ENCODE results near the gene ACVR1B. TPM values are rescaled to one million over a fixed set of nuclear protein-coding genes. Genes with fewer than 3 reads are reported as not detected.

Gene ACVR1B
- total RNA-seq, 6 experiments from 2014 or later: 14.1 to 28.0 (median 25.0) TPM

- TF ChIP-seq POLR2A (IDR thresholded peaks at IDR 0.05) (no peak), CTCF (IDR thresholded peaks at IDR 0.05) (no peak)
- Histone ChIP-seq H3K4me3 (no peak overlapping the region), H3K4me1 (peaks cover 0 to 52% (median 15%) of the 10 kb centered on the region in 4 donors), H3K27me3 (no peaks in the 10 kb centered on the region), H3K9me3 (no peaks in the 10 kb centered on the region), H3K36me3 (no peaks in the 10 kb centered on the region), H3K27ac (peak overlapping the region; percentile 70 to 81 (median 81))
- no CpG with 5 or more reads among the region's 2 CpGs for WGBS (ENCODE audit: insufficient coverage, low coverage, low lambda C conversion rate, missing lambda C conversion rate)
- no peak for DNase-seq
- ATAC-seq: no peak
- intact Hi-C loops (cut with DNase I): no loop called here
Measured at GRCh38 chr12:51922146-51922545, 29.4 kb upstream of the ACVR1B start.

DNA sequence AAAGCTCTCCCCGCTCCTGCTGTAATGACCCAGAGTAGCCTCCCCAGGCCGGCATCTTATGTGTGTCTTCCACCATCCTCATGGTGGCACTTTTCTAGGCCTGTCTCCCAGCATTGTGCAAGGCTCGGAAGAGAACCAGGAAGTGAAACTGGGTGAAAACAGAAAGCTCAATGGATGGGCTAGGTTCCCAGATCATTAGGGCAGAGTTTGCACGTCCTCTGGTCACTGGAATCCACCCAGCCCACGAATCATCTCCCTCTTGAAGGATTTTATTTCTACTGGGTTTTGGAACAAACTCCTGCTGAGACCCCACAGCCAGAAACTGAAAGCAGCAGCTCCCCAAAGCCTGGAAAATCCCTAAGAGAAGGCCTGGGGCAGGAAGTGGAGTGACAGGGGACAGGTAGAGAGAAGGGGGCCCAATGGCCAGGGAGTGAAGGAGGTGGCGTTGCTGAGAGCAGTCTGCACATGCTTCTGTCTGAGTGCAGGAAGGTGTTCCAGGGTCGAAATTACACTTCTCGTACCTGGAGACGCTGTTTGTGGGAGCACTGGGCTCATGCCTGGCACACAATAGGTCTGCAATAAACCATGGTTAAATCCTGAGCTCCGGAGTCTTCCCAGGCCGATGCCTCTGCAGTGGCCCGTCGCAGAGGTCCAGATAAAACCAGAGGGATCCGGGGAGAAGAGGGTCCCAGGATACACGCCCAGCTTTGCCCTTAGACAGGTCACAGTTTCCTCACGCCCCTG is 28.6 kb upstream of the ACVR1B start:
- Histone ChIP-seq H3K9me3 (no peaks in the 10 kb centered on the region), H3K36me3 (no peaks in the 10 kb centered on the region), H3K27me3 (no peaks in the 10 kb centered on the region), H3K4me1 (peaks cover 0 to 47% (median 15%) of the 10 kb centered on the region in 4 donors), H3K4me3 (peak overlapping the region in 2 of 3 donors; percentile 4 to 14), H3K27ac (peak overlapping the region; percentile 70 to 81 (median 81))
- 25% methylated on average over 4 of the region's 16 CpGs for WGBS (ENCODE audit: insufficient coverage, low coverage, low lambda C conversion rate, missing lambda C conversion rate)
- DNase-seq (peak; percentile 67 to 85 (median 70)), ATAC-seq (peak; percentile 65 to 71 (median 66))
- TF ChIP-seq POLR2A (IDR thresholded peaks at IDR 0.05) (no peak), CTCF (IDR thresholded peaks at IDR 0.05) (peak in 1 of 4 donors; percentile 8)
- intact Hi-C loops (cut with DNase I): no loop called here

DNA sequence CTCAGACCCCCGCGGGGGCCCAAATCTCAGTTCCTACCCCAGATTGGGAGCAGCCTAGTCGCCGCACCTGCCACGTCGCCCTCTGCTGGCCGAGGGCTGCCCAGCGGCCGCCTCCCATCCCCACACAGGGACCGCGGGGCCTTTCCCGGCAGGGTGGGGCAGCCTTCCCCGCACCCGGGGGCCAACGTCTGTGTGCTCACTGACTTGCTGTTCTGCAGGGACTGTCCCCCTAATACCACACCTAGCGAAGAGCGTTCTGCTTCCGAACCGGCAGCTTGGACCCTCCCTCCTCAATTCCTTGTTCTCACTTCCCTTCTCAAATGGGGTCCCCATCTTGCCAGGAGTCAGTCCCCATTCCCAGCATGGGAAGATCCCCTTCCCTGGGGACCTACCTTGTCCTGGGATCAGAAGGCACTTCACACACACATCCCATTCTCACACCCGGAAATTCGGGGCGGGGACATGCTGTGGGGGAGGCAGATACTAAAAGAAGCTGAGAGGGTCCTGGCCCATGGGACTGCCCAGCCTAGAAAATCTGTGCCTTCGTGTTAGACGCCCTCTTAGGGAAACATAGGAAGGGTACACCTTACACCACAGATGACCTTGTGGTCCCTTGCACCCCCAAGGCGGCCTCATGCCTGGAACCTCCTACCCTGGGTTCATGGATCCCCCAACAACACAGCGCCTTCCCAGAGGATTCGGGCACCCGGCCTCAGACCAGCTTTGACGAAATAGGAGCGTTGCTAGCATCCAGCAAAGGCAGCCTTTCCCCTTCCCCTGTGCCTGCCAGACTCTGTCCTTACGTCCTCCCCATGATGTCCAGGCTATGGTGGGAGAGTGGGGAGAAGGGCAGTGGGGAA is 27.8 kb upstream of the ACVR1B start:
- ATAC-seq (peak; percentile 28 to 35 (median 32)), DNase-seq (peak; percentile 67 to 74 (median 72))
- Histone ChIP-seq H3K36me3 (no peaks in the 10 kb centered on the region), H3K27ac (peak overlapping the region; percentile 70 to 81 (median 81)), H3K4me3 (peak overlapping the region in 1 of 3 donors; percentile 14), H3K9me3 (no peaks in the 10 kb centered on the region), H3K4me1 (peaks cover 0 to 39% (median 15%) of the 10 kb centered on the region in 4 donors), H3K27me3 (no peaks in the 10 kb centered on the region)
- intact Hi-C loops (cut with DNase I): no loop called here
- 56% methylated on average over 6 of the region's 31 CpGs for WGBS (ENCODE audit: insufficient coverage, low coverage, low lambda C conversion rate, missing lambda C conversion rate)
- peak; percentile 43 to 71 (median 59) for TF ChIP-seq CTCF (IDR thresholded peaks at IDR 0.05)
- TF ChIP-seq POLR2A (IDR thresholded peaks at IDR 0.05): no peak

GRCh38 chr12:51924551-51925319 is 26.8 kb upstream of the ACVR1B start:
- ATAC-seq (no peak), DNase-seq (no peak)
- Histone ChIP-seq H3K36me3 (no peaks in the 10 kb centered on the region), H3K4me1 (peaks cover 0 to 36% (median 15%) of the 10 kb centered on the region in 4 donors), H3K9me3 (no peaks in the 10 kb centered on the region), H3K27me3 (no peaks in the 10 kb centered on the region), H3K4me3 (no peak overlapping the region), H3K27ac (no peak overlapping the region)
- intact Hi-C loops (cut with DNase I): no loop called here
- no peak for TF ChIP-seq POLR2A (IDR thresholded peaks at IDR 0.05)
- no peak for TF ChIP-seq CTCF (IDR thresholded peaks at IDR 0.05)
- 100% methylated on average over 2 of the region's 5 CpGs for WGBS (ENCODE audit: insufficient coverage, low coverage, low lambda C conversion rate, missing lambda C conversion rate)
